ENCODE data around the gene TRAPPC10. TPM values are rescaled to one million over a fixed set of nuclear protein-coding genes. Genes with fewer than 3 reads are reported as not detected.

The TRAPPC10 gene
- total RNA-seq, 1 experiment from 2014 or later = 32.9 TPM

GRCh38 chr21:44019568-44019958 lies 7.5 kb downstream of the TRAPPC10 start:
- Histone ChIP-seq H3K79me1 (ENCODE audit: insufficient read depth, low read depth, low read length, poor library complexity, severe bottlenecking) (peaks cover 2% of the 10 kb centered on the region), H2BK20ac (ENCODE audit: low read depth, low read length, poor library complexity, severe bottlenecking) (no peak overlapping the region), H2BK120ac (ENCODE audit: low read depth, low read length, poor library complexity, severe bottlenecking) (no peak overlapping the region), H4K8ac (replicated peaks; ENCODE audit: insufficient read length, low read depth, low read length) (no peak overlapping the region), H4K91ac (ENCODE audit: insufficient read length, low read depth, low read length) (no peak overlapping the region), H2AK5ac (ENCODE audit: insufficient read length, low read length) (no peak overlapping the region), H3T11ph (ENCODE audit: low read length) (no peak overlapping the region), H3K4me2 (ENCODE audit: insufficient read depth, insufficient read length, low read length) (no peak overlapping the region), H3K23ac (ENCODE audit: insufficient read length, low read depth, low read length) (no peak overlapping the region), H3K27me3 (ENCODE audit: insufficient read depth, low read length) (no peaks in the 10 kb centered on the region), H3K23me2 (ENCODE audit: insufficient read length, low read depth, low read length, poor library complexity, severe bottlenecking) (no peaks in the 10 kb centered on the region), H3K14ac (ENCODE audit: insufficient read depth, low read length) (no peak overlapping the region), H2BK12ac (ENCODE audit: insufficient read length, low read depth, low read length) (no peak overlapping the region), H2AFZ (ENCODE audit: low read length) (no peak overlapping the region), H3K56ac (ENCODE audit: insufficient read length, low read depth, low read length) (no peak overlapping the region), H3K4ac (ENCODE audit: low read depth, low read length) (no peak overlapping the region), H2BK5ac (ENCODE audit: insufficient read length, low read length) (no peak overlapping the region), H4K5ac (ENCODE audit: insufficient read length, low read depth, low read length) (no peak overlapping the region), H3K27ac (ENCODE audit: insufficient read length, low read depth, low read length) (no peak overlapping the region), H3K79me2 (ENCODE audit: insufficient read depth, low read length) (peaks cover 43% of the 10 kb centered on the region; the same call in 1 of the 2 replicates), H4K20me1 (ENCODE audit: control insufficient read depth, insufficient read depth, insufficient read length) (no peaks in the 10 kb centered on the region), H3K9ac (ENCODE audit: extremely low read depth, insufficient read length, low read length) (no peak overlapping the region), H3K18ac (ENCODE audit: insufficient read length, low read depth, low read length) (no peak overlapping the region), H3K4me1 (ENCODE audit: insufficient read depth, low read length) (no peaks in the 10 kb centered on the region), H3K9me3 (ENCODE audit: control insufficient read depth, low read depth, low read length) (no peaks in the 10 kb centered on the region), H2BK15ac (ENCODE audit: low read depth, low read length) (no peak overlapping the region)
- no peaks in the 10 kb centered on the region for H3K9me3 Mint-ChIP-seq
- H3K36me3 Mint-ChIP-seq (ENCODE audit: insufficient read depth in 1 of 3, low read depth in 3 of 3) = no peaks in the 10 kb centered on the region
- peak overlapping the region in 1 of 3 experiments; percentile 70; a peak in 1 of 7 replicates for H3K27ac Mint-ChIP-seq
- H3K4me3 Mint-ChIP-seq = no peak overlapping the region
- TF ChIP-seq, protein P1, sequence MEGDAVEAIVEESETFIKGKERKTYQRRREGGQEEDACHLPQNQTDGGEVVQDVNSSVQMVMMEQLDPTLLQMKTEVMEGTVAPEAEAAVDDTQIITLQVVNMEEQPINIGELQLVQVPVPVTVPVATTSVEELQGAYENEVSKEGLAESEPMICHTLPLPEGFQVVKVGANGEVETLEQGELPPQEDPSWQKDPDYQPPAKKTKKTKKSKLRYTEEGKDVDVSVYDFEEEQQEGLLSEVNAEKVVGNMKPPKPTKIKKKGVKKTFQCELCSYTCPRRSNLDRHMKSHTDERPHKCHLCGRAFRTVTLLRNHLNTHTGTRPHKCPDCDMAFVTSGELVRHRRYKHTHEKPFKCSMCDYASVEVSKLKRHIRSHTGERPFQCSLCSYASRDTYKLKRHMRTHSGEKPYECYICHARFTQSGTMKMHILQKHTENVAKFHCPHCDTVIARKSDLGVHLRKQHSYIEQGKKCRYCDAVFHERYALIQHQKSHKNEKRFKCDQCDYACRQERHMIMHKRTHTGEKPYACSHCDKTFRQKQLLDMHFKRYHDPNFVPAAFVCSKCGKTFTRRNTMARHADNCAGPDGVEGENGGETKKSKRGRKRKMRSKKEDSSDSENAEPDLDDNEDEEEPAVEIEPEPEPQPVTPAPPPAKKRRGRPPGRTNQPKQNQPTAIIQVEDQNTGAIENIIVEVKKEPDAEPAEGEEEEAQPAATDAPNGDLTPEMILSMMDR (conservative IDR thresholded peaks at IDR 0.05) = no peak
- no CpG with 5 or more reads among the region's 8 CpGs for WGBS (ENCODE audit: extremely low coverage, insufficient read length, low lambda C conversion rate)
- no peaks in the 10 kb centered on the region for H3K27me3 Mint-ChIP-seq (ENCODE audit: low read depth)
- no peak for DNase-seq
- H3K4me1 Mint-ChIP-seq = peaks cover 7 to 10% of the 10 kb centered on the region in 2 experiments; a peak in 3 of 4 replicates

Measured in H9 (cell line).